Right lobe of liver (tissue), 6 donors: ENCODE results near the gene BIVM. TPM values are rescaled to one million over a fixed set of nuclear protein-coding genes. Genes with fewer than 3 reads are reported as not detected.

Experiments used
- ATAC-seq, 4 donors: fragments of 200-7000 bp; cut with Tn5 transposase; one replicate each; pipeline ENCODE4 v1.9.1; 2020; ENCODE audit warnings: mild to moderate bottlenecking in 4 of 4, moderate library complexity in 4 of 4
- DNase-seq, 3 donors: peaks; one replicate each; pipeline ENCODE4 v3.0.0-alpha.2; 2020
- H3K27ac ChIP-seq, 3 donors: fragments of 200-600 bp; one replicate each; pipeline ENCODE4 v1.8.0; 2022
- H3K27me3 ChIP-seq, 2 donors: fragments of 200-600 bp; one replicate each; pipeline ENCODE4 v1.8.0; 2022
- H3K36me3 ChIP-seq, 4 donors: fragments of 200-600 bp; sonication (generic) in 1 of 4; one replicate each; pipeline versions ENCODE4 v1.5.1 to v1.8.0; 2017 to 2022; ENCODE audit warnings: control low read depth in 1 of 4
- H3K4me1 ChIP-seq, 4 donors: fragments of 200-600 bp; sonication (generic) in 1 of 4; one replicate each; pipeline versions ENCODE4 v1.5.1 to v1.8.0; 2017 to 2022; ENCODE audit warnings: control low read depth in 1 of 4
- H3K4me3 ChIP-seq, 3 donors: fragments of 200-600 bp; one replicate each; pipeline ENCODE4 v1.8.0; 2022
- H3K9me3 ChIP-seq, 4 donors: fragments of 200-600 bp; sonication (generic) in 1 of 4; one replicate each; pipeline versions ENCODE4 v1.5.1 to v1.8.0; 2017 to 2022; ENCODE audit warnings: control low read depth in 1 of 4
- CTCF ChIP-seq, 4 donors: fragments of 200-600 bp in 3 of 4; fragments of 450-650 bp in 1 of 4; IDR thresholded peaks; one replicate each; pipeline versions ENCODE4 v1.5.1 to v1.8.0; 2016 to 2022; ENCODE audit warnings: antibody characterized with exemption in 4 of 4, mild to moderate bottlenecking in 2 of 4
- POLR2A ChIP-seq: fragments of 450-650 bp; IDR thresholded peaks from one replicate; pipeline ENCODE4 v1.6.1; 2017; ENCODE audit warnings: antibody characterized with exemption, mild to moderate bottlenecking
- WGBS: methylation state at CpG from one replicate; pipeline ENCODE4 v1.1.6; 2018; ENCODE audit warnings: low coverage, low lambda C conversion rate; ENCODE audit not compliant: insufficient coverage; ENCODE audit errors: missing lambda C conversion rate; 5-methylcytosine and 5-hydroxymethylcytosine counted together
- intact Hi-C, 2 donors: fragments of 100-400 bp; cut with DNase I; formaldehyde crosslinking; loops; one replicate each; pipeline versions ENCODE4 v1.11.2 to v1.14.1; 2022
- total RNA-seq, 6 experiments: library from RNA; depleted of rRNA in 2 of 6; stranded (reverse); fragments of >200 nt in 2 of 6; fragmentation: NEBNext Ultra II Directional in 3 of 6; extraction: Animal tissue kit (Norgen Biotek cat#: 25700) in 3 of 6; gene quantifications; one replicate each; pipeline versions ENCODE4 v1.1.0 to v1.2.4, GENCODE V29; 2016 to 2023
- donor health status: DM: no; HTN: yes; CAD: no.
- donor health status: DM: no; HTN: no; CAD: no.
- donor health status: DM: no; HTN: no; CAD: no.
- donor health status: DM: no; HTN: yes; CAD: no.
- donor health status: DM: no; HTN: yes; CAD: no.

The BIVM gene
- total RNA-seq, 6 experiments from 2014 or later, result 12.0 to 19.4 (median 16.8) TPM

GRCh38 chr13:102761071-102761470 lies 37.8 kb upstream of the BIVM start:
- H3K9me3 ChIP-seq, result no peaks in the 10 kb centered on the region
- DNase-seq, result no peak
- no peaks in the 10 kb centered on the region for H3K4me1 ChIP-seq
- TF ChIP-seq CTCF (IDR thresholded peaks at IDR 0.05) (no peak), POLR2A (no peak)
- intact Hi-C loops, result no loop called here
- H3K36me3 ChIP-seq, result no peaks in the 10 kb centered on the region
- no peak for ATAC-seq
- WGBS, result 90% methylated on average over 1 of the region's 1 CpG
- no peak overlapping the region for H3K4me3 ChIP-seq
- H3K27ac ChIP-seq, result no peak overlapping the region
- H3K27me3 ChIP-seq, result no peaks in the 10 kb centered on the region

- no peaks in the 10 kb centered on the region for H3K36me3 ChIP-seq
- H3K4me3 ChIP-seq, result no peak overlapping the region
- ATAC-seq (peak in 1 of 4 donors; percentile 28), DNase-seq (no peak)
- no peaks in the 10 kb centered on the region for H3K9me3 ChIP-seq
- no peaks in the 10 kb centered on the region for H3K4me1 ChIP-seq
- intact Hi-C loops, result no loop called here
- TF ChIP-seq POLR2A, result no peak
- TF ChIP-seq CTCF (IDR thresholded peaks at IDR 0.05), result no peak
- no peaks in the 10 kb centered on the region for H3K27me3 ChIP-seq
- WGBS, result 86% methylated on average over 1 of the region's 1 CpG
- H3K27ac ChIP-seq, result no peak overlapping the region
Observed at GRCh38 chr13:102763741-102764140, 35.2 kb upstream of the BIVM start.

GRCh38 chr13:102768909-102769308 lies 30.0 kb upstream of the BIVM start:
- no peak overlapping the region for H3K27ac ChIP-seq
- WGBS, result 29% methylated on average over 2 of the region's 2 CpGs
- H3K36me3 ChIP-seq, result no peaks in the 10 kb centered on the region
- no peaks in the 10 kb centered on the region for H3K9me3 ChIP-seq
- H3K4me1 ChIP-seq, result peaks cover 0 to 21% (median 6%) of the 10 kb centered on the region in 4 donors
- DNase-seq (no peak), ATAC-seq (no peak)
- no peak for TF ChIP-seq CTCF (IDR thresholded peaks at IDR 0.05)
- TF ChIP-seq POLR2A, result no peak
- H3K4me3 ChIP-seq, result no peak overlapping the region
- intact Hi-C loops, result no loop called here
- no peaks in the 10 kb centered on the region for H3K27me3 ChIP-seq

GRCh38 chr13:102769679-102770078 lies 29.2 kb upstream of the BIVM start:
- TF ChIP-seq CTCF (IDR thresholded peaks at IDR 0.05), result no peak
- no peak for TF ChIP-seq POLR2A
- WGBS, result 48% methylated on average over 4 of the region's 4 CpGs
- peak overlapping the region in 2 of 3 donors; percentile 57 to 94 for H3K27ac ChIP-seq

GRCh38 chr13:102770435-102770834 lies 28.5 kb upstream of the BIVM start:
- peak in 1 of 3 donors; percentile 62 for DNase-seq
- Histone ChIP-seq H3K27me3 (no peaks in the 10 kb centered on the region), H3K4me1 (peaks cover 0 to 21% (median 6%) of the 10 kb centered on the region in 4 donors), H3K4me3 (no peak overlapping the region), H3K36me3 (no peaks in the 10 kb centered on the region), H3K9me3 (no peaks in the 10 kb centered on the region), H3K27ac (peak overlapping the region; percentile 40 to 94 (median 57))
- TF ChIP-seq CTCF (IDR thresholded peaks at IDR 0.05), result no peak
- peak; percentile 17 for TF ChIP-seq POLR2A
- peak in 3 of 4 donors; percentile 5 to 33 (median 26) for ATAC-seq
- WGBS, result 28% methylated on average over 2 of the region's 2 CpGs
- intact Hi-C loops, result no loop called here

More at GRCh38 chr13:102769679-102770078, 29.2 kb upstream of the BIVM start:
- H3K36me3 ChIP-seq, result no peaks in the 10 kb centered on the region
- H3K4me1 ChIP-seq, result peaks cover 0 to 21% (median 6%) of the 10 kb centered on the region in 4 donors
- H3K9me3 ChIP-seq, result no peaks in the 10 kb centered on the region
- ATAC-seq, result no peak
- intact Hi-C loops, result no loop called here
- H3K4me3 ChIP-seq, result no peak overlapping the region
- H3K27me3 ChIP-seq, result no peaks in the 10 kb centered on the region
- DNase-seq, result no peak
